ENCODE measurements around the gene SLC30A2. TPM values are rescaled to one million over a fixed set of nuclear protein-coding genes. Genes with fewer than 3 reads are reported as not detected.

SLC30A2 gene
- total and polyA plus RNA-seq, 9 of the 15 experiments (the other 6 are each of a cell fraction or from before 2014, with no cell fraction given) = 0.01 to 0.18 (median 0.06) TPM; not detected in 3

- no peak for TF ChIP-seq ZNF717 (CRISPR knock-in tag; IDR thresholded peaks at IDR 0.05)
- no peak for TF ChIP-seq NR2C2 (CRISPR knock-in tag; IDR thresholded peaks at IDR 0.05)
- TF ChIP-seq NR2C2 (tag; IDR thresholded peaks at IDR 0.05) = peak; percentile 76
- TF ChIP-seq DNMT1 (IDR thresholded peaks at IDR 0.05) = no peak
- TF ChIP-seq KDM1A (IDR thresholded peaks at IDR 0.05) = peak; percentile 41 to 73; a peak in 2 of 4 replicates
- no peak for TF ChIP-seq SIN3A (IDR thresholded peaks at IDR 0.05; ENCODE audit: borderline replicate concordance in 2 of 2, control insufficient read depth in 1 of 2, low read depth in 2 of 2, low read length in 2 of 2)
- no peak for TF ChIP-seq ZNF12 (CRISPR knock-in tag; IDR thresholded peaks at IDR 0.05)
- TF ChIP-seq NFE2L1 (tag; IDR thresholded peaks at IDR 0.05; ENCODE audit: borderline replicate concordance, low read depth) = no peak
- no peak for TF ChIP-seq SUPT5H (IDR thresholded peaks at IDR 0.05)
- TF ChIP-seq FOXP1 (CRISPR knock-in tag; IDR thresholded peaks at IDR 0.05) = no peak
- no peak for TF ChIP-seq BRD9 (IDR thresholded peaks at IDR 0.05; ENCODE audit: low read depth, partially characterized antibody)
- no peak for TF ChIP-seq ZNF76 (CRISPR knock-in tag; IDR thresholded peaks at IDR 0.05; ENCODE audit: borderline replicate concordance)
- TF ChIP-seq ZNF75A (CRISPR knock-in tag; IDR thresholded peaks at IDR 0.05) = 0 out of 2 replicates have a peak, but pooled peaks have one; percentile 12
- TF ChIP-seq HIVEP1 (CRISPR knock-in tag; IDR thresholded peaks at IDR 0.05) = no peak
- TF ChIP-seq CBX5 (IDR thresholded peaks at IDR 0.05; ENCODE audit: borderline replicate concordance, low read depth) = no peak
- TF ChIP-seq, protein P1, sequence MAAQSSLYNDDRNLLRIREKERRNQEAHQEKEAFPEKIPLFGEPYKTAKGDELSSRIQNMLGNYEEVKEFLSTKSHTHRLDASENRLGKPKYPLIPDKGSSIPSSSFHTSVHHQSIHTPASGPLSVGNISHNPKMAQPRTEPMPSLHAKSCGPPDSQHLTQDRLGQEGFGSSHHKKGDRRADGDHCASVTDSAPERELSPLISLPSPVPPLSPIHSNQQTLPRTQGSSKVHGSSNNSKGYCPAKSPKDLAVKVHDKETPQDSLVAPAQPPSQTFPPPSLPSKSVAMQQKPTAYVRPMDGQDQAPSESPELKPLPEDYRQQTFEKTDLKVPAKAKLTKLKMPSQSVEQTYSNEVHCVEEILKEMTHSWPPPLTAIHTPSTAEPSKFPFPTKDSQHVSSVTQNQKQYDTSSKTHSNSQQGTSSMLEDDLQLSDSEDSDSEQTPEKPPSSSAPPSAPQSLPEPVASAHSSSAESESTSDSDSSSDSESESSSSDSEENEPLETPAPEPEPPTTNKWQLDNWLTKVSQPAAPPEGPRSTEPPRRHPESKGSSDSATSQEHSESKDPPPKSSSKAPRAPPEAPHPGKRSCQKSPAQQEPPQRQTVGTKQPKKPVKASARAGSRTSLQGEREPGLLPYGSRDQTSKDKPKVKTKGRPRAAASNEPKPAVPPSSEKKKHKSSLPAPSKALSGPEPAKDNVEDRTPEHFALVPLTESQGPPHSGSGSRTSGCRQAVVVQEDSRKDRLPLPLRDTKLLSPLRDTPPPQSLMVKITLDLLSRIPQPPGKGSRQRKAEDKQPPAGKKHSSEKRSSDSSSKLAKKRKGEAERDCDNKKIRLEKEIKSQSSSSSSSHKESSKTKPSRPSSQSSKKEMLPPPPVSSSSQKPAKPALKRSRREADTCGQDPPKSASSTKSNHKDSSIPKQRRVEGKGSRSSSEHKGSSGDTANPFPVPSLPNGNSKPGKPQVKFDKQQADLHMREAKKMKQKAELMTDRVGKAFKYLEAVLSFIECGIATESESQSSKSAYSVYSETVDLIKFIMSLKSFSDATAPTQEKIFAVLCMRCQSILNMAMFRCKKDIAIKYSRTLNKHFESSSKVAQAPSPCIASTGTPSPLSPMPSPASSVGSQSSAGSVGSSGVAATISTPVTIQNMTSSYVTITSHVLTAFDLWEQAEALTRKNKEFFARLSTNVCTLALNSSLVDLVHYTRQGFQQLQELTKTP (IDR thresholded peaks at IDR 0.05; ENCODE audit: low read depth in 1 of 2, partially characterized antibody in 2 of 2) = no peak
- no peak for TF ChIP-seq ZNF436 (CRISPR knock-in tag; IDR thresholded peaks at IDR 0.05)
- no peak for TF ChIP-seq STAT5B (CRISPR knock-in tag; IDR thresholded peaks at IDR 0.05)
- TF ChIP-seq MAFK (IDR thresholded peaks at IDR 0.05; ENCODE audit: low read length) = no peak
- TF ChIP-seq KLF10 (CRISPR knock-in tag; IDR thresholded peaks at IDR 0.05) = no peak
- no peak for TF ChIP-seq ZNF551 (CRISPR knock-in tag; IDR thresholded peaks at IDR 0.05)
- no peak for TF ChIP-seq TSC22D4 (tag; IDR thresholded peaks at IDR 0.05)
- TF ChIP-seq SIX5 (IDR thresholded peaks at IDR 0.05; ENCODE audit: borderline replicate concordance in 1 of 2, insufficient read depth in 1 of 2, low read depth in 1 of 2, low read length in 2 of 2) = no peak
- no peak for TF ChIP-seq POLR2H (tag; IDR thresholded peaks at IDR 0.05; ENCODE audit: low read depth)
- no peak for TF ChIP-seq NFYB (IDR thresholded peaks at IDR 0.05; ENCODE audit: extremely low read depth, insufficient read length)
Measured at GRCh38 chr1:26078286-26079177, 32.6 kb upstream of the SLC30A2 start (continued).
